Measurements from ENCODE around the gene CER1. TPM values are rescaled to one million over a fixed set of nuclear protein-coding genes. Genes with fewer than 3 reads are reported as not detected.

Gene CER1
- total RNA-seq, 1 donor, result not detected

- no peak overlapping the region for H2AFZ ChIP-seq (ENCODE audit: low read length)
- H3K4me2 ChIP-seq (ENCODE audit: insufficient read depth, low read length), result no peak overlapping the region
- H4K20me1 ChIP-seq (ENCODE audit: insufficient read depth, low read length), result no peaks in the 10 kb centered on the region
- H3K4me3 ChIP-seq (ENCODE audit: insufficient read depth, low read length), result no peak overlapping the region
- peaks cover 7% of the 10 kb centered on the region for H3K27me3 ChIP-seq (ENCODE audit: insufficient read depth, low read length)
- TF ChIP-seq, protein P1, sequence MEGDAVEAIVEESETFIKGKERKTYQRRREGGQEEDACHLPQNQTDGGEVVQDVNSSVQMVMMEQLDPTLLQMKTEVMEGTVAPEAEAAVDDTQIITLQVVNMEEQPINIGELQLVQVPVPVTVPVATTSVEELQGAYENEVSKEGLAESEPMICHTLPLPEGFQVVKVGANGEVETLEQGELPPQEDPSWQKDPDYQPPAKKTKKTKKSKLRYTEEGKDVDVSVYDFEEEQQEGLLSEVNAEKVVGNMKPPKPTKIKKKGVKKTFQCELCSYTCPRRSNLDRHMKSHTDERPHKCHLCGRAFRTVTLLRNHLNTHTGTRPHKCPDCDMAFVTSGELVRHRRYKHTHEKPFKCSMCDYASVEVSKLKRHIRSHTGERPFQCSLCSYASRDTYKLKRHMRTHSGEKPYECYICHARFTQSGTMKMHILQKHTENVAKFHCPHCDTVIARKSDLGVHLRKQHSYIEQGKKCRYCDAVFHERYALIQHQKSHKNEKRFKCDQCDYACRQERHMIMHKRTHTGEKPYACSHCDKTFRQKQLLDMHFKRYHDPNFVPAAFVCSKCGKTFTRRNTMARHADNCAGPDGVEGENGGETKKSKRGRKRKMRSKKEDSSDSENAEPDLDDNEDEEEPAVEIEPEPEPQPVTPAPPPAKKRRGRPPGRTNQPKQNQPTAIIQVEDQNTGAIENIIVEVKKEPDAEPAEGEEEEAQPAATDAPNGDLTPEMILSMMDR (IDR thresholded peaks at IDR 0.05; ENCODE audit: extremely low read depth, low read depth, low read length), result no peak
- DNase-seq (ENCODE audit: insufficient read length, low spot score, missing footprints), result no peak
- H3K9me3 ChIP-seq (ENCODE audit: low read depth, low read length), result no peaks in the 10 kb centered on the region
- no peak overlapping the region for H3K27ac ChIP-seq (ENCODE audit: low read depth, low read length)
- H3K36me3 ChIP-seq (ENCODE audit: insufficient read depth, low read length), result no peaks in the 10 kb centered on the region
- H3K79me2 ChIP-seq (ENCODE audit: insufficient read depth, low read length), result no peaks in the 10 kb centered on the region
- no peaks in the 10 kb centered on the region for H3K4me1 ChIP-seq (ENCODE audit: insufficient read depth, low read length)
These were observed 43.8 kb upstream of the CER1 start for GRCh38 chr9:14766299-14766698.

- H3K79me2 ChIP-seq (ENCODE audit: insufficient read depth, low read length), result no peaks in the 10 kb centered on the region
- H2AFZ ChIP-seq (ENCODE audit: low read length), result no peak overlapping the region
These were observed 39.1 kb upstream of the CER1 start for GRCh38 chr9:14761584-14761983.

GRCh38 chr9:14760060-14760459 lies 37.5 kb upstream of the CER1 start:
- Histone ChIP-seq H2AFZ (ENCODE audit: low read length) (no peak overlapping the region), H4K20me1 (ENCODE audit: insufficient read depth, low read length) (no peaks in the 10 kb centered on the region), H3K27ac (ENCODE audit: low read depth, low read length) (no peak overlapping the region), H3K4me1 (ENCODE audit: insufficient read depth, low read length) (no peaks in the 10 kb centered on the region), H3K9me3 (ENCODE audit: low read depth, low read length) (no peaks in the 10 kb centered on the region), H3K27me3 (ENCODE audit: insufficient read depth, low read length) (peaks cover 3% of the 10 kb centered on the region), H3K36me3 (ENCODE audit: insufficient read depth, low read length) (no peaks in the 10 kb centered on the region), H3K4me2 (ENCODE audit: insufficient read depth, low read length) (no peak overlapping the region), H3K4me3 (ENCODE audit: insufficient read depth, low read length) (no peak overlapping the region), H3K79me2 (ENCODE audit: insufficient read depth, low read length) (no peaks in the 10 kb centered on the region)
- DNase-seq (ENCODE audit: insufficient read length, low spot score, missing footprints), result no peak
- TF ChIP-seq, protein P1 (IDR thresholded peaks at IDR 0.05; ENCODE audit: extremely low read depth, low read depth, low read length), result no peak

More at GRCh38 chr9:14761584-14761983, 39.1 kb upstream of the CER1 start:
- no peak overlapping the region for H3K4me3 ChIP-seq (ENCODE audit: insufficient read depth, low read length)
- H3K36me3 ChIP-seq (ENCODE audit: insufficient read depth, low read length), result no peaks in the 10 kb centered on the region
- no peak overlapping the region for H3K4me2 ChIP-seq (ENCODE audit: insufficient read depth, low read length)
- no peak for DNase-seq (ENCODE audit: insufficient read length, low spot score, missing footprints)
- H3K27me3 ChIP-seq (ENCODE audit: insufficient read depth, low read length), result peaks cover 3% of the 10 kb centered on the region
- no peaks in the 10 kb centered on the region for H3K9me3 ChIP-seq (ENCODE audit: low read depth, low read length)
- no peak overlapping the region for H3K27ac ChIP-seq (ENCODE audit: low read depth, low read length)
- TF ChIP-seq, protein P1 (IDR thresholded peaks at IDR 0.05; ENCODE audit: extremely low read depth, low read depth, low read length), result no peak
- H3K4me1 ChIP-seq (ENCODE audit: insufficient read depth, low read length), result no peaks in the 10 kb centered on the region
- no peaks in the 10 kb centered on the region for H4K20me1 ChIP-seq (ENCODE audit: insufficient read depth, low read length)

GRCh38 chr9:14756291-14756690 lies 33.8 kb upstream of the CER1 start:
- no peak overlapping the region for H2AFZ ChIP-seq (ENCODE audit: low read length)
- H3K36me3 ChIP-seq (ENCODE audit: insufficient read depth, low read length), result no peaks in the 10 kb centered on the region
- no peaks in the 10 kb centered on the region for H3K9me3 ChIP-seq (ENCODE audit: low read depth, low read length)
- H3K79me2 ChIP-seq (ENCODE audit: insufficient read depth, low read length), result no peaks in the 10 kb centered on the region
- H3K4me3 ChIP-seq (ENCODE audit: insufficient read depth, low read length), result no peak overlapping the region
- DNase-seq (ENCODE audit: insufficient read length, low spot score, missing footprints), result no peak
- TF ChIP-seq, protein P1 (IDR thresholded peaks at IDR 0.05; ENCODE audit: extremely low read depth, low read depth, low read length), result no peak
- H4K20me1 ChIP-seq (ENCODE audit: insufficient read depth, low read length), result no peaks in the 10 kb centered on the region
- H3K4me1 ChIP-seq (ENCODE audit: insufficient read depth, low read length), result no peaks in the 10 kb centered on the region
- no peak overlapping the region for H3K27ac ChIP-seq (ENCODE audit: low read depth, low read length)
- no peak overlapping the region for H3K4me2 ChIP-seq (ENCODE audit: insufficient read depth, low read length)
- no peaks in the 10 kb centered on the region for H3K27me3 ChIP-seq (ENCODE audit: insufficient read depth, low read length)

Data from osteoblast (primary cell).